Measurements from ENCODE around the gene DDX20.

DNA sequence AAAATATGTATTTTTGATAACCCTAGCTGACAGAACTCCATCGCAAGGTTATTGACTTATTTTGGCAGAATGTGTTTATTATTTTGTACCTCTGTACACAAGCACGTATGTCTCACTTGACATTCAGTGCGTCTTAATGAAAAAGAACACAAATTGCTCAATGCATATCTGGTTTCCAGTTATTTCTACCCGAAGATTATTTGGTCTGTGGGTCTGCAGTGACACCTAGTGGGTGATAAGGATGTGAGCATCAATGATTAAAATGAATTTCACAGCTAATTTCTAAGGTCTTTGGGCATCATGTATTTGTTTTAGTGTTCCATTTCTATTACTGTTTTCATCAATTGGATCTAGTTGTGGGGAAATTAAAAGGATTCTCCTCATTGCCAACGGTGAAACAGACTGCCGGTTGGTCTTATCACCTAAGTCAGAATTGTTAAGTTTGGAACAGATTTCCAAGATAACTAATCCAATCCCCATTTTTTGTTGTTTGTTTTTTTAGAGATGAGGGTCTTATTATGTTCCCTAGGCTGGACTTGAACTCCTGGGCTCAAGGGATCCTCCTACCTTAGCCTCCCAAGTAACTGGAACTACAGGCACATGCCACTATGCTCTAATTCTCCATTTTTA, 13.9 kb downstream of the DDX20 start:
- TF ChIP-seq, protein P1, sequence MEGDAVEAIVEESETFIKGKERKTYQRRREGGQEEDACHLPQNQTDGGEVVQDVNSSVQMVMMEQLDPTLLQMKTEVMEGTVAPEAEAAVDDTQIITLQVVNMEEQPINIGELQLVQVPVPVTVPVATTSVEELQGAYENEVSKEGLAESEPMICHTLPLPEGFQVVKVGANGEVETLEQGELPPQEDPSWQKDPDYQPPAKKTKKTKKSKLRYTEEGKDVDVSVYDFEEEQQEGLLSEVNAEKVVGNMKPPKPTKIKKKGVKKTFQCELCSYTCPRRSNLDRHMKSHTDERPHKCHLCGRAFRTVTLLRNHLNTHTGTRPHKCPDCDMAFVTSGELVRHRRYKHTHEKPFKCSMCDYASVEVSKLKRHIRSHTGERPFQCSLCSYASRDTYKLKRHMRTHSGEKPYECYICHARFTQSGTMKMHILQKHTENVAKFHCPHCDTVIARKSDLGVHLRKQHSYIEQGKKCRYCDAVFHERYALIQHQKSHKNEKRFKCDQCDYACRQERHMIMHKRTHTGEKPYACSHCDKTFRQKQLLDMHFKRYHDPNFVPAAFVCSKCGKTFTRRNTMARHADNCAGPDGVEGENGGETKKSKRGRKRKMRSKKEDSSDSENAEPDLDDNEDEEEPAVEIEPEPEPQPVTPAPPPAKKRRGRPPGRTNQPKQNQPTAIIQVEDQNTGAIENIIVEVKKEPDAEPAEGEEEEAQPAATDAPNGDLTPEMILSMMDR (IDR thresholded peaks at IDR 0.05) = peak in 1 of 3 donors; percentile 60
- TF ChIP-seq POLR2A (IDR thresholded peaks at IDR 0.05) = no peak
